ENCODE data around the gene CPB2.

Gene CPB2

DNA sequence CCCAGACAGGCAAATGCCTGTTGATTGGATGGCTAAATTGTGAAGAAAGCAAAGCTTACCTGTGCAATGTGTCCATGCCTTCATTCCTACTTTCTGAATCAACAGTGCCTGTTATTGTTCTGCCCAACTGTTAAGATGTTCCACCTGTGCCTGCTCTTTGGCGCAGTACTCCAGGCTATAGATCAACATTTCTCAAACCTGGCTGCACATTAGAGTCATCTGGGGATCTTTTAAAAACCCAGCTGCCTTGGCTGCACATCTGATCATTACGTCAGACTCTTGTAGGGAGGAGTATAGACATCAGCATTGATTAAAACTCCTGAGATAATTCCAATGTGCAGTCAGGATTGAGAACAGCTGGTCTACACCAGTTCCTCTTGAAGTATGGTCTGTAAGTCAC, 16.2 kb upstream of the CPB2 start:
- TF ChIP-seq, protein P1, sequence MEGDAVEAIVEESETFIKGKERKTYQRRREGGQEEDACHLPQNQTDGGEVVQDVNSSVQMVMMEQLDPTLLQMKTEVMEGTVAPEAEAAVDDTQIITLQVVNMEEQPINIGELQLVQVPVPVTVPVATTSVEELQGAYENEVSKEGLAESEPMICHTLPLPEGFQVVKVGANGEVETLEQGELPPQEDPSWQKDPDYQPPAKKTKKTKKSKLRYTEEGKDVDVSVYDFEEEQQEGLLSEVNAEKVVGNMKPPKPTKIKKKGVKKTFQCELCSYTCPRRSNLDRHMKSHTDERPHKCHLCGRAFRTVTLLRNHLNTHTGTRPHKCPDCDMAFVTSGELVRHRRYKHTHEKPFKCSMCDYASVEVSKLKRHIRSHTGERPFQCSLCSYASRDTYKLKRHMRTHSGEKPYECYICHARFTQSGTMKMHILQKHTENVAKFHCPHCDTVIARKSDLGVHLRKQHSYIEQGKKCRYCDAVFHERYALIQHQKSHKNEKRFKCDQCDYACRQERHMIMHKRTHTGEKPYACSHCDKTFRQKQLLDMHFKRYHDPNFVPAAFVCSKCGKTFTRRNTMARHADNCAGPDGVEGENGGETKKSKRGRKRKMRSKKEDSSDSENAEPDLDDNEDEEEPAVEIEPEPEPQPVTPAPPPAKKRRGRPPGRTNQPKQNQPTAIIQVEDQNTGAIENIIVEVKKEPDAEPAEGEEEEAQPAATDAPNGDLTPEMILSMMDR (conservative IDR thresholded peaks at IDR 0.05; ENCODE audit: low read length): no peak
- H3K4me3 ChIP-seq (ENCODE audit: low read length): no peak overlapping the region
- DNase-seq (ENCODE audit: low read depth): no peak

DNA sequence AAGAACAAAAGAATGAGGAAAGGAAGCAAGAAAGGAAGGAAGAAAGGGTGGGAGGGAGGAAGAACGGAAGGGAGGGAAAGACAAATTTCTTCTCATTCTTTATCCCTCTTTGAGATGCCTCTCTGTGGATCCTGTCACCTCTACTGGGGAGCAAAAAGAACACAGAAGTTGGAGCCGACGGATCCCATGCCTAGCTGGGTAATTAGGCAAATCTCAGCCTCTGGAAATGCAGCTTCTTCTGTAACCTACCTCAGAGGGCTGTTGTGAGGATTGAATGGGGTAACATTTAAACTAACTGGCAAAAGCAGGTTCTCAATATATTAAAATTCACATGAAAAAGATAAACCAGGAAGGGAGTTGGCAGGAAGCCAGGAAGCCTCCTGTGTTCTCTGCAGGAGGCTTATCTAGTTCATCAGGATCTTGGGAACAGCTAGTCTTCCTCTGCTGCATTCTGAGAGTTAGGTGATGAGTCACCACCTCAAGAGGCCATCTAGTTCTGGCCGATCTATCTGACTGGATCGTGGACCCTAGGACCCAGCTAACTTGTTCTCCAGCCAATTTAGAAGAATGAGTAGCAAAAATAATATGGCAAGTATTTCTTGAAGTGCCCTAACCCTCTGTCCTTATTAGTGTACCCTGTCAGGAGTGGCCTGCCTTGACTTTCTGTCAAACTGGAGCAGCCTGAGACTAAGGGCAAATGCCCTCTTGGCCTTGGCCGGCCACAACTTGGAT, 15.2 kb upstream of the CPB2 start:
- TF ChIP-seq, protein P1 (conservative IDR thresholded peaks at IDR 0.05; ENCODE audit: low read length): no peak
- no peak for DNase-seq (ENCODE audit: low read depth)

DNA sequence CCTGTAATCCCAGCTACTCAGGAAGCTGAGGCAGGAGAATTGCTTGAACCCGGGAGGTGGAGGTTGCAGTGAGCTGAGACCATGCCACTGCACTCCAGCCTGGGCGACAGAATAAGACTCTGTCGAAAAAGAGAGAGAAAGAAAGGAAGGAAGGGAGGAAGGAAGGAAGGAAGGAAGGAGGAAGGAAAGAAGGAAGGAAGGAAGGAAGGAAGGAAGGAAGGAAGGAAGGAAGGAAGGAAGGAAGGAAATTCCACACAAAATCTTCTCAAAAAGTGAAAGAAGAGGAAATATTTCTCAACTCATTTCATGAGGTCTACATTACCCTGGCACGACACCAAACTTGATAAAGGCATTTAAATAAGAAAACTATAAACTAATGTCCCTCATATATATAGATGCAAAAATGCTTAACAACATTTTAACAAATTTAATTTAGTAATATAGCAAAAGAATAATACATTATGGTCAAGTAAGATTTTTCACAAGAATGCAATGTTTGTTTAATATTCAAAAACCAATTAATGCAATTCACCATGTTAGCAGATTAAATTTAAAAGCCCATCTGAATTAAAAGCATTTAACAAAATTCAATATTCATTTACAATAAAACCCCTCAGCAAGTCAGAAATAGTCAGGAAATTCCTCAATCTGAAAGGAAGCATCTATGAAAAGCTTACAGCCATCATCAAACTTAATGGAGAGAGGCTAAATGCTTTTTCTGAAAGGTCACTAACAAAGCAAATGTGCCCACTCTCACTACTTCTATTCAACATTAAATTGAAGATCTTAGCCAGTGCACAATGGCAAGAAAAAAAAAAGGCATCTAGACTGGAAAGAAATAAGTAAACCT, 12.0 kb upstream of the CPB2 start:
- TF ChIP-seq, protein P1 (conservative IDR thresholded peaks at IDR 0.05; ENCODE audit: low read length): no peak
- DNase-seq (ENCODE audit: low read depth): no peak
- H3K4me3 ChIP-seq (ENCODE audit: low read length): no peak overlapping the region

More for the DNA sequence above, 15.2 kb upstream of the CPB2 start:
- no peak overlapping the region for H3K4me3 ChIP-seq (ENCODE audit: low read length)

DNA sequence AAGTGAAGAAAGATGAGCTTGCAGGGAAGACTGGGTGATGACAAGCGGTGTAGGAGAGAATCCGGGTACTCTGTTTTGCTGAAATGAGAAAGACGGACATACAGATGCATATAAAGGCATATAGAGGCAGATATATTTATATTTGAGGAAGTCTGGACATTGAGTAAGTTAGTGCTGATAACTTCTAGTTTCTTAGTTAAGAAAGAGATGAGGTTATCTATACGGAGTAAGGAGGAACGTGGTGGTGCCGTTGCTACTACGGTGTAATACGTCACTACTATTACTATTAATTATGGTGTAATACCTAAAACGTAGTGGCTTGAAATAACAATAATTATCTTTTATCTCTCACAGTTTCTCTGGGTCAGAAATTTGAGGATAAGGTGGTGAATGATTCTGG, 9.8 kb upstream of the CPB2 start:
- DNase-seq (ENCODE audit: low read depth): no peak
- H3K4me3 ChIP-seq (ENCODE audit: low read length): no peak overlapping the region
- TF ChIP-seq, protein P1 (conservative IDR thresholded peaks at IDR 0.05; ENCODE audit: low read length): no peak

DNA sequence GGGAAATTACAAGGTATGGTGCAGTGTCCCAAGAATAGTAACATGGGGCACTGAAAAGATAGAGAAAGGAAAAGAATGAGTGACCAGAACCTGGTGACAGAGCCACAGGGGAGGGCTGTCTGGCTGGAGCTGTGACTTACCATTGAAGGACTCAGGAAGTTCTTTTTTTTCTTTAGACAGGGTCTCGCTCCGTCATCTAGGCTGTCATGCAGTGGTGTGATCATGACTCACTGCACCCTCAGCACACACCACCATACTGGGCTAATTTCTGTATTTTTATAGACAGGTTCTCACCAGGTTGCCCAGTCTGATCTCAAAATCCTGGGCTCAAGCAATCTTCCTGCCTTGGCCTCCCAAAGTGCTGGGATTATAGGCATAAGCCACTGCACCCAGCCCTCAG, 8.8 kb upstream of the CPB2 start:
- TF ChIP-seq, protein P1 (conservative IDR thresholded peaks at IDR 0.05; ENCODE audit: low read length): no peak
- no peak overlapping the region for H3K4me3 ChIP-seq (ENCODE audit: low read length)
- no peak for DNase-seq (ENCODE audit: low read depth)

DNA sequence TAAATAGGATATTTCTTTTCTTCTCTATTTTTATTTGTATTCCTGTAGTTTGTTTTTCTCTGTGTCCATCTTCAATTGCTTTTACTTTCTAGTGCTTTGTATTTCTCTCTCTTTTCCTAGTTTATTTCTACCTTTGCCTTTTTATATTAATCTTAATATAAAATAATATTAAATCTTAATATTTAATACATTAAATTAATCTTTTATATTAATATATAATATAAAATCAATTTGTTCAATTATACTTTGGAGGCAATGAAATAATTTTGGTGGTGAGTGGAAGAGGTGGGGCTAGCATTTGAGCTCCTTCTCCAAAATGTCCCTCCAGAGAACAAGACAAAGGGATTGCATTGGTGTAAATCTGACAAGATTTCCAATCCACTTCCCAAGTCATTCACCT, 6.3 kb upstream of the CPB2 start:
- TF ChIP-seq, protein P1 (conservative IDR thresholded peaks at IDR 0.05; ENCODE audit: low read length): no peak
- no peak for DNase-seq (ENCODE audit: low read depth)
- H3K4me3 ChIP-seq (ENCODE audit: low read length): no peak overlapping the region

DNA sequence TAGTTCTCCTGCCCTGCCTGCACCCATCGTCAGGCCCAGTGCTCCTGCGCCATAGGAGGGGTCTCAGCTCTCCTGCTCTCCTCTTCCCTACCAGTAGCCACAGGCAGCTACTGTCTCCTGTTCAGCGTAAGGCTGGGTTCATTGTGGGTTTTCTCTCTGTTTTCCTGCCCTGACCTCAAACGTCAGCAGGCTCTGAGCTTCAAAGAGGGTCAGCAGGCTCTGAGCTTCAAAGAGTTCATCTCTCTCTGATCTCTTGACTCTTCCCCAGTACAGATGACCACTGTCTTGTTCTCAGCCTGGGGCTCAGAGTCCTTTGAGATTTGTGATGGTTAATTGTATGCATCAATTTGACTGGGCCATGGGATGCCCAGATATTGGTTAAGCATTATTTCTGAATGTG, 4.6 kb upstream of the CPB2 start:
- DNase-seq (ENCODE audit: low read depth): no peak
- TF ChIP-seq, protein P1 (conservative IDR thresholded peaks at IDR 0.05; ENCODE audit: low read length): no peak
- no peak overlapping the region for H3K4me3 ChIP-seq (ENCODE audit: low read length)

Data from AG10803 (cell line).